T1000 (cell line): Measurements from ENCODE around the gene PTPRT.
A peak's percentile ranks its signal among the peaks of the same experiment; 100 is the strongest.
"Not testable (repeated sequence)": the region's sequence is repeated elsewhere in the genome, so short reads cannot be mapped to it uniquely, and the experiment has no call there.

Experiments
- DNase-seq: peaks from one replicate; lab custom pipeline; 2025; ENCODE audit warnings: mixed read lengths; lab: John Stamatoyannopoulos, UW

The PTPRT gene

GRCh38 chr20:43187476-43188233 lies 2.1 kb downstream of the PTPRT start:
- DNase-seq: peak; percentile 65

- no peak for DNase-seq
Observed at GRCh38 chr20:43186312-43186711, 3.4 kb downstream of the PTPRT start.

GRCh38 chr20:43185901-43186300 lies 3.8 kb downstream of the PTPRT start:
- DNase-seq: no peak

DNA sequence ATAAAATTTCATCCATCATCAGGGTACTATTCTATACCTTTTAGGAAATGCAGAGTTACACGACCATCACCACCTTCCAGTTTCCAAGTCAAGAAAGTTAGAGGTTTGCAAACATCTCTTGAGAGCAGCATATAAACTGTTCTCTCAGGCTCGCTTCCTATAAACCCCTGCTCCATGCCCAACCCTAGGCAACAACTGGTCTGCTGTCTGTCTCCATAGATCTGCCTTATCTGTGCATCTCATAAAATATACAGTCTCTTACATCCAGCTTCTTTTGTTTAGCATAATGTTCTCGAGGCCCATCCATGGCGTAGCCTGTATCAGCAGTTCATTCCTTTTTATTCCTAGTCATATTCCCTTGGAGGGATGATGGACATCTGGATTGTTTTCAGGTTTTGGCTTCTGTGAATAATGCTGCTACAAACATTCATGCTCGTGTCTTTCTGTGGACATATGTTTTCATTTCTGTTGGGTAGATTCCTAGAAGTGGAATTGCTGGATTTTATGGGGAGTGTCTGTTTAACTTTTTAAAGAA lies 6.1 kb downstream of the PTPRT start:
- DNase-seq: no peak

- no peak for DNase-seq
Observed at GRCh38 chr20:43178080-43178479, 11.6 kb downstream of the PTPRT start.

DNA sequence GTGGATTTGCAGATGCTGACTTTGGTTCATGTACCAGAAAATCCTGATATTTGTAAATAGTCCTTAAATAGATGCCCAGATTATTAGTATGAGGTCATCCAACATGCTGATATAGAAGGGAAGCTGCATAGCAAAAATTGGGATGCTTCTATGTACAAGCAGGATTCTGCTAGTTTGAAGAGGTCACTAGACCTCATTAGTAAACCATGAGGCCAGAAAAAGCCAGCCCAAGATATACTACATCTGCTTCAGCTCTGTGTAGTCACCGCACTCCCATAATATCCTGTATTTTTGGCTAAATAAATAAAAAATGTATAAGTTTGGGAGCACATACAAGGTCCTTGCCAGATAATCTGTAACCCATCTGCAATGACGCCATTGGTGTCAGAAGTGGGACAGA lies 13.0 kb downstream of the PTPRT start:
- DNase-seq: no peak

GRCh38 chr20:43171930-43172329 lies 17.8 kb downstream of the PTPRT start:
- no peak for DNase-seq

DNA sequence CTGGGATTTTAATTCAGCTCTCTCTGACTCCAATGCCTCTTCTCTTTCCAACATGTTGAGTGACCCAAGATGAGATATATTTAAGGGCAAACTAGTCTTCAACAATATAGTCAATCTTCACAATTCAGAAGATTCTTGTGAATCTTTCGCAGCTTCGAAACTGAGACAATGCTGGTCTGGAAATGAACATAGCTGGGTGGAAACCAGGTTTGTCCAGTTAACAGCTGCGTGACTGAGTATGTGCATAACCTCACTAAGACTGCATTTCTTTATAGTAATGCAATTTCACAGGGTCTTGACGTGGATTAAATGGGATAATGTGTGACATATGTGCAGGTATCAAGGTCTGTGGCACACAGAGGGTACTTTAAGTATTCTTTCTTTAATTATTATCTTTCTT lies 18.9 kb downstream of the PTPRT start:
- DNase-seq: no peak

GRCh38 chr20:43167615-43168014 lies 22.1 kb downstream of the PTPRT start:
- no peak for DNase-seq

- DNase-seq: no peak
Observed at GRCh38 chr20:43167021-43167420, 22.7 kb downstream of the PTPRT start.

DNA sequence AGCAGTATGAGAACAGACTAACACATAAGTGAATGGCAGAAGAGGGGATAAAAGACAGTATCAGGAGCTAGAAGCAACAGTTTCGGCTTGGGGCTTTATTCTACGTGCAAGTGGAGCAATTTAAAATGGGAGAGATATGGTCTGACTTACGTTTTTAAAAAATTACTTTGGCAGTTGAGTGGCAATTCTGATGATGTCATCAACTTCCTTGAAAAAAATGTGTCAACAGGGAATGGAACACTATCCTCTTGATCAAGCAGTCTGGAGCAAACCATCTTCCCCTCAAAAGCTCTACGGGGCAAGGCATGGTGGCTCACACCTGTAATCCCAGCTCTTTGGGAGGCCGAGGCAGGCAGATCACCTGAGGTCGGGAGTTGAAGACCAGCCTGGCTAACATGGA lies 24.1 kb downstream of the PTPRT start:
- no peak for DNase-seq

GRCh38 chr20:43164736-43165135 lies 25.0 kb downstream of the PTPRT start:
- DNase-seq: not testable (repeated sequence)

GRCh38 chr20:43161716-43162115 lies 28.0 kb downstream of the PTPRT start:
- no peak for DNase-seq

- DNase-seq: no peak
Observed at GRCh38 chr20:43160941-43161340, 28.8 kb downstream of the PTPRT start.

DNA sequence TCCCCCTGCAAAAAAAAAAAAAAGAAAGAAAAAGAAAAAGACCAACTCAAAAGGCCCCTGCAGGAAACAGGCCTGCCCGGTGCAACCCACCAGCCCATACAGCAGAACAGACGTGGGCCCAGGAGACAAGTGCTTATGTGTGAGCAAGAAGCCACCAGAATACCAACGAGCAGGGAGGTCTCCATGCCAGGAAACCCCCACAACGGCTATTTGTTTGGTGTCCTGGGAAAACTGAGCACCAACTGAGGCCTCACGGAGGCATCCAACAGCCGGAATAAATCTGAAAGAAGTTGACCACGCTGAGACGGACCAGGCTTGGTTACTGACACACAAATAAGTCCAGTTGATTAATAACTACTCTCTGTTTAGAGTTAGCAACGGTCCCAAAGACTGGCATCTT lies 29.7 kb downstream of the PTPRT start:
- DNase-seq: no peak

DNA sequence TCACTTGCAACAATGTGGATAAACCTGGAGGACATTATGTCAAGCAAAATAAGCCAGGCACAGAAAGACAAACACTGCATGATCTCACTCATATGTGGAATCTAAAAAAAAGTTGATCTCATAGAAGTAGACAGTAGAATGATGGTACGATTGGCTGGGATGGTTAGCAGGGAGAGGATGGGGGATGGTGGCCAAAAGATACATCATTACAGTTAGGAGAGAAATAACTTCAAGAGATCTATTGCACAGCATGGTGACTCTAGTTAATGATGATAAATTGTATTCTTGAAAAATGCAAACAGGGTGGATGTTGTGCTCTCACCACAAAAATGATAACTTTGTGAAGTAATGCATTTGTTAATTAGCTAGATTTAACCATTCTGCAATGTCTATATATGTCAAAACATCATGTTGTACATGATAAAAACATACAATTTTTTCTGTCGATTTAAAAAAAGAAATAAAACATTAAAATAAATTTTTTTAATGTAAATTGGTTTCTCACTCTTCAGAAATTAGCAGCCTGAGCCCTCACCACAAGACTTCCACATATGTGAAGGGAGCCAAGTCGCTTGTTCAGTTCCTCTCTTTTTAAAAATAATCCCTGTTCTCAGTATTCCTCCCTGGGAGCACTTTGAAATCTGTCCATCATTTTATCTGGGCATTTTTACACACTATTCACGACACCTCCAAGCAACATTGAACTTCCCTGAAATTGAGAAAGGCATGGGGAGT lies 34.2 kb downstream of the PTPRT start:
- DNase-seq: no peak

DNA sequence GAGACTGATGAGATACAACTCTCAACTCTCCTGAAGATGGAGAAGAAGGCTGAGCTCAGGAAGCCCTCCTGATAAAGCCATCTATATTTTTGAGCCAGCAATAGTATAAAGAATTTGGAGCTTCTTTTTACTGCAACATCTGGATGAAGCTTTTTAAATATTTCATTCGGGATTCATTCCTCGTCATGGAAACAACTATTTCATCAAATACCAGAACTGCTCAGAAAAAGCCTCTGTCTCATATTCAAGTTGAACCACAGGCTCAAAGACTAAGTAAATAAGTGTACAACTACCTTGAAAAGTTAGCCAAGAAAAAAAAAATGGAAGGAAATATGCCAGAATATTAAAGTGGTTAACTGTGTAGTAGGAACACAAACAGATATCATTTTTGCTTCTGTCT lies 37.8 kb downstream of the PTPRT start:
- no peak for DNase-seq

GRCh38 chr20:43151256-43151655 lies 38.5 kb downstream of the PTPRT start:
- no peak for DNase-seq

- no peak for DNase-seq
Observed at GRCh38 chr20:43140726-43141125, 49.0 kb downstream of the PTPRT start.

DNA sequence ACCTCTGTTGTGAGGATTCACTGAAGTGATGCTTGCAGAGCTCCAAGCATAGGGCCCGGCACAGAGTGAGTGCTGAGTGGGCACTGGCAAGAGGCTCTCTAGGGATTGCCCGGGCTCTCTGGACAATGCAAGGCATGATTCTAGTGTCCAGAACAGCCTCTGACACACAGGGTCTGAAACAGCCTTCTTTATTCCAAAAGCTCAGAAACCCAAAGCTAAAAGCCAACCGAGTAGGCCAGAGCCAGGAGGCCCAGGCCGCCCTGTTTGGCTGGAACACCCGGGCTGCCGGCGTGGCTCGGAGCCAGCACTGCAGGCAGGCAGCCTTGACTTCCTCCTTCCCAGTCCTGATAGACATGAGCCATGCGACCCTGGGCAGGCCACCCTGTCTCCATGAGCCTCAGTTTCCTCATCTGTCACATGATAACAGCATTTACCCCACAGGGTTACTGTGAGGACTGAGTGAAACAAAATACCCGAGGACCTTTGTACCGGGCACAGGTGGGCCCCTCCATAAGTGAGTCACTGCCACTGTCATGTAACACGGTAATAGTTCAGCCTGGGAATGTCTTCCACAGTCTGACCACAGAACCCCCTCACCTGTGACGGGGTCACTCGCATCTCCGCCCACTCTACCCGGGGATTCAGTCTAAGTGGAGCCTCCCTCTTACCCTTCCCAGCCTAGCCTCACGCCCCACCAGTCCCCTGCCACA lies 51.5 kb downstream of the PTPRT start:
- DNase-seq: no peak

- no peak for DNase-seq
Observed at GRCh38 chr20:43137160-43137559, 52.5 kb downstream of the PTPRT start.

DNA sequence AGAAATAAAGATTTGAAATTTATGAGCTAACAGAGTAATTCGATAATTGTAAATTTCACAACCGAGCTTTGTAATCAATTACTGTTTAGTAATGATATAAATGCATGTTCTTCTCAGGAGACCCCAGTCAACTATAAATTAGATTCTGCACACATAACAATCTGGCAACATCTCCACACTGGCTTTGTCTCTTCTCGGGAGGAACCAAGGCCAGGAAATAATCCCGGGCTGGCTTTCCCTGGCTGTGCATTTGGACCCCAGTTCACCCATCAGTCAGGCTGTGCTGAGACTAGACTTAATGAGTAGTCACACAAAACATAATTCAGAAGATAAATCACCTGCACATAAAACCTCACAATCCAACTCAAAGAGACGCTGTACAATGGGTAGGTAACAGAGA lies 65.5 kb downstream of the PTPRT start:
- no peak for DNase-seq

DNA sequence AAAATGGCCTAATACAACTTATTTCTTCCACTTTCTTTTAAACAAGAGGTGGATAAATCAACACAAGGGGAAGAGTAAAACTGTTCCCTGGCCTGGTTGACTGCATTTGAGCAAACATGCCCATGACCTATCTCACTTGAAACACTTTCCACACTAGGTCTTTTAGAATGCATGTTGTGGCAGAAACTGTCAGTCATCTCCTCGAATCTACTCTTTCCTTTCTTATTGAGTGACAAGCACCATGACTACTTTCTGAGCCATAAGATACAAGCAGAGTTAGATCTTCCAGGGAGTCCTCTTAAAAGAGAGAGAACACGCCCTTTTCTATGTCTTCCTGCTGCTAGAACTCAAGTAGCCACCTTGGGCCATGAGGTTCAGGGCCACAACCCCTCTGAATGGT lies 66.5 kb downstream of the PTPRT start:
- DNase-seq: no peak
